Tibial nerve (tissue), 4 donors: ENCODE results near the gene ASTN2. TPM values are rescaled to one million over a fixed set of nuclear protein-coding genes. Genes with fewer than 3 reads are reported as not detected.

Experiments
- DNase-seq, 2 donors: peaks; one replicate each; pipeline ENCODE4 v3.0.0-alpha.2; 2019; ENCODE audit warnings: low spot score in 2 of 2
- H3K27ac ChIP-seq, 4 donors: fragments of 200-600 bp; sonication (generic) in 3 of 4; one replicate each; pipeline ENCODE4 v1.5.1; 2017 to 2019; ENCODE audit warnings: mild to moderate bottlenecking in 1 of 4
- H3K27me3 ChIP-seq, 2 donors: fragments of 200-600 bp; sonication (generic) in 1 of 2; one replicate each; pipeline versions ENCODE4 v1.5.1 to v1.6.0; 2017 to 2019
- H3K36me3 ChIP-seq, 3 donors: fragments of 200-600 bp; sonication (generic); one replicate each; pipeline ENCODE4 v1.5.1; 2018 to 2019
- H3K4me1 ChIP-seq, 4 donors: fragments of 200-600 bp; sonication (generic) in 3 of 4; one replicate each; pipeline ENCODE4 v1.5.1; 2017 to 2019
- H3K4me3 ChIP-seq, 4 donors: fragments of 200-600 bp; sonication (generic) in 3 of 4; one replicate each; pipeline ENCODE4 v1.5.1; 2017 to 2019; ENCODE audit warnings: mild to moderate bottlenecking in 1 of 4, moderate library complexity in 1 of 4
- H3K9me3 ChIP-seq, 4 donors: fragments of 200-600 bp; sonication (generic) in 3 of 4; one replicate each; pipeline ENCODE4 v1.5.1; 2017 to 2019
- CTCF ChIP-seq, 5 experiments: fragments of 200-600 bp in 3 of 5; fragments of 450-650 bp in 2 of 5; sonication (generic) in 3 of 5; IDR thresholded peaks; one replicate each; pipeline ENCODE4 v1.5.1; 2016 to 2019; ENCODE audit warnings: antibody characterized with exemption in 5 of 5, mild to moderate bottlenecking in 3 of 5, moderate library complexity in 2 of 5
- EP300 ChIP-seq, 2 donors: sonication (generic); formaldehyde crosslinking; IDR thresholded peaks; one replicate each; pipeline ENCODE4 v1.6.1; 2017; ENCODE audit warnings: antibody characterized with exemption in 2 of 2, mild to moderate bottlenecking in 1 of 2
- POLR2A ChIP-seq, 2 donors: fragments of 450-650 bp; IDR thresholded peaks; one replicate each; pipeline ENCODE4 v1.6.1; 2017; ENCODE audit warnings: antibody characterized with exemption in 2 of 2, mild to moderate bottlenecking in 2 of 2, moderate library complexity in 2 of 2
- WGBS, 2 donors: methylation state at CpG; one replicate each; pipeline ENCODE4 v1.1.5; 2018; 5-methylcytosine and 5-hydroxymethylcytosine counted together
- total RNA-seq, 4 donors: library from RNA; depleted of rRNA; stranded (reverse); fragments of >200 nt; gene quantifications; one replicate each; pipeline ENCODE4 v1.1.0, GENCODE V29; 2016

The ASTN2 gene
- total RNA-seq, 4 donors from 2014 or later = 9.0 to 14.9 (median 12.3) TPM

GRCh38 chr9:116757030-116757429 is 657.8 kb downstream of the ASTN2 start:
- no peak overlapping the region for H3K27ac ChIP-seq
- no peaks in the 10 kb centered on the region for H3K4me1 ChIP-seq
- H3K27me3 ChIP-seq = no peaks in the 10 kb centered on the region
- peaks cover 0 to 6% (median 0%) of the 10 kb centered on the region in 3 donors for H3K36me3 ChIP-seq
- peaks cover 0 to 8% (median 0%) of the 10 kb centered on the region in 4 donors for H3K9me3 ChIP-seq
- H3K4me3 ChIP-seq = no peak overlapping the region
- DNase-seq = no peak
- TF ChIP-seq CTCF (IDR thresholded peaks at IDR 0.05) = no peak
- no peak for TF ChIP-seq EP300 (IDR thresholded peaks at IDR 0.05)
- TF ChIP-seq POLR2A (IDR thresholded peaks at IDR 0.05) = no peak
- WGBS, 2 donors = 53 to 62% methylated on average over 7 of the region's 7 CpGs

GRCh38 chr9:116753389-116753788 is 661.5 kb downstream of the ASTN2 start:
- H3K4me1 ChIP-seq = no peaks in the 10 kb centered on the region
- DNase-seq = no peak
- H3K27me3 ChIP-seq = no peaks in the 10 kb centered on the region
- no peak overlapping the region for H3K27ac ChIP-seq
- TF ChIP-seq POLR2A (IDR thresholded peaks at IDR 0.05) (no peak), CTCF (IDR thresholded peaks at IDR 0.05) (no peak), EP300 (IDR thresholded peaks at IDR 0.05) (no peak)
- no peak overlapping the region for H3K4me3 ChIP-seq
- WGBS, 2 donors = 73 to 85% methylated on average over 1 of the region's 1 CpG
- peaks cover 0 to 8% (median 0%) of the 10 kb centered on the region in 4 donors for H3K9me3 ChIP-seq
- H3K36me3 ChIP-seq = peaks cover 0 to 6% (median 0%) of the 10 kb centered on the region in 3 donors

GRCh38 chr9:116750510-116750909 is 664.3 kb downstream of the ASTN2 start:
- 81 to 88% methylated on average over 2 of the region's 2 CpGs for WGBS, 2 donors
- no peak overlapping the region for H3K4me3 ChIP-seq
- no peaks in the 10 kb centered on the region for H3K4me1 ChIP-seq
- H3K27ac ChIP-seq = no peak overlapping the region
- no peaks in the 10 kb centered on the region for H3K27me3 ChIP-seq
- TF ChIP-seq CTCF (IDR thresholded peaks at IDR 0.05) (no peak), EP300 (IDR thresholded peaks at IDR 0.05) (no peak), POLR2A (IDR thresholded peaks at IDR 0.05) (no peak)
- H3K36me3 ChIP-seq = peaks cover 0 to under 1% (median 0%) of the 10 kb centered on the region in 3 donors
- peaks cover 0 to 2% (median 0%) of the 10 kb centered on the region in 4 donors for H3K9me3 ChIP-seq
- no peak for DNase-seq

- Histone ChIP-seq H3K9me3 (no peaks in the 10 kb centered on the region), H3K36me3 (no peaks in the 10 kb centered on the region), H3K4me3 (no peak overlapping the region), H3K27me3 (no peaks in the 10 kb centered on the region), H3K4me1 (no peaks in the 10 kb centered on the region), H3K27ac (no peak overlapping the region)
- WGBS, 2 donors = 73 to 74% methylated on average over 2 of the region's 2 CpGs
- DNase-seq = no peak
- no peak for TF ChIP-seq EP300 (IDR thresholded peaks at IDR 0.05)
- no peak for TF ChIP-seq CTCF (IDR thresholded peaks at IDR 0.05)
- TF ChIP-seq POLR2A (IDR thresholded peaks at IDR 0.05) = no peak
These were observed 665.1 kb downstream of the ASTN2 start for GRCh38 chr9:116749772-116750171.

- 88 to 93% methylated on average over 3 of the region's 3 CpGs for WGBS, 2 donors
- Histone ChIP-seq H3K4me1 (no peaks in the 10 kb centered on the region), H3K9me3 (no peaks in the 10 kb centered on the region), H3K27ac (no peak overlapping the region), H3K36me3 (no peaks in the 10 kb centered on the region), H3K4me3 (no peak overlapping the region), H3K27me3 (no peaks in the 10 kb centered on the region)
- DNase-seq = no peak
- TF ChIP-seq POLR2A (IDR thresholded peaks at IDR 0.05) = no peak
- TF ChIP-seq CTCF (IDR thresholded peaks at IDR 0.05) = no peak
- no peak for TF ChIP-seq EP300 (IDR thresholded peaks at IDR 0.05)
These were observed 665.7 kb downstream of the ASTN2 start for GRCh38 chr9:116749176-116749575.
